ENCODE measurements around the gene CADPS.

GRCh38 chr3:62631488-62631887 lies 243.7 kb downstream of the CADPS start:
- TF ChIP-seq CTCF (conservative IDR thresholded peaks at IDR 0.05): no peak
- TF ChIP-seq EZH2 (IDR thresholded peaks at IDR 0.05; ENCODE audit: low read depth): no peak

All from PC-9 (cell line).